Ecto neural progenitor cell (in vitro differentiated cells): Measurements from ENCODE around the gene PIAS3.
A peak's percentile ranks its signal among the peaks of the same experiment; 100 is the strongest.
"Not testable (repeated sequence)": the region's sequence is repeated elsewhere in the genome, so short reads cannot be mapped to it uniquely, and the experiment has no call there.

ENCODE experiments used
- DNase-seq: peaks from one replicate; pipeline ENCODE4 v3.0.0-alpha.2; 2018; ENCODE audit warnings: low spot score

PIAS3 gene

DNA sequence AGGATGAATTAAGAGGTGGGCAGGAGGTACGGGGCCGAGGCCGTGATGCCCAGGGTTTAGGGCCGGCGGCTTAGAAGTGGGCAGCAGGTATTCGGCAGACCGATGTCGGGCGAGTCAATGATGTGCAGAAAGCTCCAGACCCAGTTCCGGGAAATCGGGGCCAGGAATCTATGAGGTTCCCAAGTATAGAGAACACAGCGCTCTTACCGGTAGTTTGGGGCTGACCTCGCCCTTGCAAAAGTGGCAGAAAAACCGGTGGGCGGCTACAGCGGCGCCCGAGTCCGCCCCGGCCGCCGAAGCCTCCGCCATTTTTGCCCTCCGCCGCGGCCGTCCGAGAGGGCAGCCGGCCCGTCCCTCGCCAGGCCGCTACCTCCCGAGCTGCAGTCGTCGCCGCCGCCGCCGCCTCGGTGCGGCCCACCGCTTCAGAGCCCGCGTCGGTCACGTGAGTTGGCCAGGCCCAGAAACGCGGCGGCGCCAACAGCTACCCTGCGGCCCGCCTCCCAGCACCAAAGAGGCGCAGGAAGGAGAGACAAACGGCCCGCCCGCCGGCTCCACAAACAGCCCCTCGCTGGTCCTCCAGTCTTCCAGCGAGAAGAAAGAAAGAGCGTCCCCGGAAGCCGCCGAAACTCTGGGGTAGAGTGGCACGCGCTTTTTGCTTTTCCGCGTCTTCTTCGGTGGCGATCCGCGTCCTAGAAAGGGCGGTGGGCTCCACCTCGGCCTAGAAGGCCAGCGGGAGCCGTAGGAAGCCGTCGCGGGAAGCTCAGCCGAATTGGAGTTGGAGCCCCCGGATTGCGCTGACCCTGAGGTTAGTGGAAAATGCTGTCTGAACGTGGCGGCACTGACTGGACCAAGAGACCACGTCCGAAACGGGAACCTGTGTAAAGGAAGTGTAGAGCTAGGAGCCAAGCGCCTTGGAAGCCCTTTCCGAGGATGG lies 35.0 kb downstream of the PIAS3 start, which contains the start of the genes POLR3C and RNF115:
Gene POLR3C (plus strand): TSS at position 636 of the 934 bp plus-strand sequence. CDS start 1,577 bp downstream, outside the sequence.
Gene RNF115 (minus strand): TSS at position 531 of the 934 bp plus-strand sequence. CDS start 222 bp downstream, at position 309.
- DNase-seq: peak; percentile 95

DNA sequence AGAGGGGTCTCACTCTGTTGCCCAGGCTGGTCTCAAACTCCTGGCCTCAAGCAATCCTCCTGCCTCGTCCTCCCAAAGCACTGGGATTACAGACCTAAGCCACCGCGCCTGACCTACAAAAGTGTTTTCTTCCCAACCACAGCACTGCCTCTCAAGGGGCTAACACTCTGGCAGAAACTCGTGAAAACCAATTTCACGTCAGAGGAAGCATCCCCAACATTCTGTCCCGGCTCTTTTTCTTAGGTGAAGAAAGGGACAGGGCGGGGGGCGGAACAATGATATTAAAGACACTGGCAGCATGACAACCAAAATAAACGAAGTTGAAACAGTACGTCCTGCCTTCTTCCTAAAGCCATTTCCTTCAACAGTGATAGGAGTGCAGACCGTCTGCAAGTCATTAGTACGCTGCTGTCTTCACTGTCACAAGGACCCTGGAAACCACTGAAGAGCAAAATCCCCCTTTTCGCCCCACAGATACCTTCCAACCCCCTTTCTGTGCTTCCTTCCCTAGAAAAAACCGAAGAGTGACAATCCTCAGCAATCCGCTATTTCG lies 36.0 kb downstream of the PIAS3 start:
- not testable (repeated sequence) for DNase-seq

DNA sequence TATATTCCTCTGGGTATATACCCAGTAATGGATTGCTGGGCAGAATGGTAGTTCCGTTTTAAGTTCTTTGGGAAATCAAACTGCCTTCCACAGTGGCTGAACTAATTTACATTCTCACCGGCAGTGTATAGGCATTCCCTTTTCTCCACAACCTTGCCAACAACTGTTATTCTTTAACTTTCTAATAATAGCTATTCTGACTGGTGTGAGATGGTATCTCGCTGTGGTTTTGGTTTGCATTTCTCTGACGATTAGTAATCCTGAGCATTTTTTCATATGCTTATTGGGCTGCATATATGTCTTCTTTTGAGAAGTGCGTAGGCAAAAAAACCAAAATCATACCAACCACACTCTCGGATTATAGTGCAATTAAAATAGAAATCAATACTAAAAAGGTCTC lies 40.8 kb downstream of the PIAS3 start:
- not testable (repeated sequence) for DNase-seq

DNA sequence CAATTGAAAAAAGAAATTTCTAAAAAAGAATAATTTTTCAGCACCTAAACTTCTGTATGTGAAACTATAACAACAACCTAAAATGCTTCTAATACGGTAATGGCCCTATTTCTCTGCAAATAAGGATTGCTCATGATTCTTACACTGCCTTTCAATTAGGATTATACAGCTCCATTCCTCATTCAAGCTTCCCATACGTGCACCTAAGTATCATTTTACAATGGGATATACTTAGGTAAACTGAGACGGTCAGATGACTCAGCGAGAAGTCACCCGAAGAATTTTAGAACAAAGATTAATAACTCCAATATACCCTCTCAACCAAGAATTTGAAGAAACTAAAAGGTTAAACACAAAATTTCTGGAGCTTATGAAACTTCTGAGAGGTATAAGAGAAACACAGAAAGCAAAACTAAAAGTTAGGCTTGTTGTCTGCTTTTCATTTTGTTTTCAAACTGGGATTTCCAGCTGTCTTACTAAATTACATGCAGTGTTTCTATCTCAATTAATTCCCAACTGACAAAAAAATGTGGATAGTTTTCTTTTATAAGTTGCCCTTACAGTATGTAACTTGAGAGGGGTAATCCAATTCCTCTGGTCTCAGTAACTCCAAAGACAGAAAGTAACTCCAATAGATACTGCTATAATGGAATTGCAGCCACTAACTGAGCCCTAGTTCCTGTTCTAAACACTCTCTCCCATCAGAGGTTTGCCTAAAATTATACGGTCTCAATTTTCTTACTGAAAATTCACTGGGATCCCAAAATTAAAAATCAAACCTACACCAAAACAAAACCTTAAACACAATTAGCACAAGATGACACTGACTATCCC lies 45.7 kb downstream of the PIAS3 start:
- DNase-seq: not testable (repeated sequence)

DNA sequence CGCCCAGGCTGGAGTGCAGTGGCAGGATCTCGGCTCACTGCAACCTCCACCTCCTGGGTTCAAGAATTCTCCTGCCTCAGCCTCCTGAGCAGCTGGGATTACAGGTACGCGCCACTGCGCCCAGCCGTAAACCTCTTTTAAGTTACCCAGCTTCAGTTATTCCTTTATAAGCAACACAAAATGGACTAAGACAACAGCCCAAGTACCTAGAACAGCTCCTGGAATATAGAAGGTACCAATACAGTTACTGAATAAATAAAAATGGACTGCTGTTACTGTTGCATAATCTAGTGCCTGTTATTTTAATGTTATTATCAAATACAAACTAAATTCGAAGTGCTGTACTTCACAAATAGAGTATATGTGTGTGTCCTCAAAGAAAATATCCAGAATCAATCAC lies 52.0 kb downstream of the PIAS3 start:
- no peak for DNase-seq

DNA sequence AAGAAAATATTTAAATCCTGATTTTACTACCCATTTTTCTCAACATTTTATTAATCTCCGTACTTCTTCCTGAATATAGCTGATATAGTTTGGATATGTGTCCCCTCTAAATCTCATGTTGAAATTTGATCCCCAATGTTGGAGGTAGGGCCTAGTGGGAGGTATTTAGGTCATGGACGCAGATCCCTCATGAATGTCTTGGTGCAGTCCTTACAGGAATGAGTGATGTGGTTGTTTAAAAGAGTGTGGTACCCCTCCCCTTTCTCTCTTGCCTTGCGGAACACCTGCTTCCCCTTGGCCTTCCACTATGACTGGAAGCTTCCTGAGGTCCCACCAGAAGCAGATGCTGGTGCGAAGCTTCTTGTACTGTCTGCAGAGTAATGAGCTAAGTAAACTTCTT lies 52.5 kb downstream of the PIAS3 start:
- DNase-seq: no peak

DNA sequence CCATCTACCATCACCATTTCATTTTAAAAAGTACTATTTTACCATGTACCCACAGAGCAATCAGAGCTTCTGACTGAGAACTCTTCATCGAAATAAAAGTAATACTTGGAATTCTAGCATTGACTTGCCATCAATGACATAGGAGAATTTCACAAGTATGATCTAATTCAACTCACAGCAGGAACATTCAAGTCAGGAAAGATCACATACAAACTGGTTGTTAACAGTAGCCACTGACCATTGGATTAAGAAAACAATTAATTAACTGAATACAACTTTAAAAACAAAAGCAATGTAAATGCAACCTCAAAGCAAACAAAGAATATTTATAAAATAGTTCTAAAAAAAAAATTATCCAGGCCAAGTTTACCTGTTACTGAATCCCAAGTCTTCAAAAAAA lies 53.8 kb downstream of the PIAS3 start:
- no peak for DNase-seq

DNA sequence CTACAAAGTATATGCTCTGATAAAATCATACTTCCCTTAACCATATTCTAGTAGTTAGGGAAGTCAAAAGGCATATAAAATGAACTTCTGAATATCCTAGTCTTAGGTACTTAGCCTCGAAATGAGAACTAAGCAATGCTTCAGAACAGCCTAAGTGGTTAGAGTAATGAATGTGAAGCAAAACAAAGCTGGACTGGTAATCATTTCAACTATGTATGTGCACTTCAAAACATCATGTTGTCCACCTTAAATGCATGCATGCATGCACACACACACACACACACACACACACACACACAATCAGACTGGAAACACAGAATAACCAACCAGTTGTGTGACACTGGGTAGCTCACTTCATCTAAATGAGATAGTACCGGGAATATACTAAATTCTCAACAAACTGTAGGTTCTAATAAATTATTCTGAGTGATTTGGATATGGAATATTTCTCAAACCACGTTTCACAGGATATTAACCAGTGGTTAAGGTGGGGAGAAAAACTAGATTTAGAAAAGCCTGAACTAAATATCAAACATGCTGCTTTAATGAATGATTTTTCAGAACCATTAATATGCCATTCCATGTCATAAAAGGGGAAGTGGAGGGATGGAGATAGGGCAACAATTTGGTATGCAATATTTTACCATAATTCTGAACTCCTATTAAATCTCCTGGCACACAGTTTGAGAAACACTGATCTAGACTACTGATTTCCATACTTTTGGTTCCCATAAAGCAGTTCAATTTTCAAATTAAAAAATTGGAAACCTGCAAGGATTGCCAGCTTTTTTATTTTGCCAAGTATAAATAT lies 54.4 kb downstream of the PIAS3 start:
- DNase-seq: no peak

DNA sequence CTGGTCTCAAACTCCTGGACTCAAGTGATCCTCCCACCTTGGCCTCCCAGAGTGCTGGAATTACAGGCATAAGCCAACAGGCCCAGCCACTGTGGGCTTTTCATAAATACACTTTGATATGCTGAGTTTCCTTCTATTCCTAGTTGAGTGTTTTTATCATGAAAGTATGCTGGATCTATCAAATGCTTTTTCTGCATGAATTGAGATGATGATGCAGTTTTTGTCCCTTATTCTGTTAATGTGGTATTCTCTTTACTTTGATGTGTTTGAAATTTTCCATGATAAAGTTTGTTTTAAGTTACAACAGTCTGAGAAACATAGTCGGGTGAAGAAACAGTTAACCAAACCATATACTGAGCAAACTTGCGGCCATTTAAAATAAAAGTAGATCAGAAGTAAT lies 59.1 kb downstream of the PIAS3 start:
- DNase-seq: no peak
